ENCODE results near the gene FBXL15.

Gene FBXL15

GRCh38 chr10:102409604-102410428 is 10.8 kb upstream of the FBXL15 start:
- H3K9me2 ChIP-seq (replicated peaks; ENCODE audit: insufficient read depth, low read length): no peaks in the 10 kb centered on the region
- H3K9me3 ChIP-seq (replicated peaks; ENCODE audit: insufficient read depth, low read length): no peaks in the 10 kb centered on the region
- no peak overlapping the region for H3K9ac ChIP-seq (ENCODE audit: low read length)
- no peaks in the 10 kb centered on the region for H3K79me2 ChIP-seq (ENCODE audit: low read length)
- H3K27me3 ChIP-seq (replicated peaks; ENCODE audit: insufficient read depth, low read length): peaks cover 76% of the 10 kb centered on the region
- H3K4me3 ChIP-seq (ENCODE audit: low read length): no peak overlapping the region
- no peak overlapping the region for H2AFZ ChIP-seq (ENCODE audit: low read length)
- H3K4me1 ChIP-seq (ENCODE audit: low read length): no peaks in the 10 kb centered on the region
- H4K20me1 ChIP-seq (ENCODE audit: insufficient read depth, low read length): no peaks in the 10 kb centered on the region
- H3K4me2 ChIP-seq (ENCODE audit: low read depth, low read length): no peak overlapping the region
- TF ChIP-seq CTCF (IDR thresholded peaks at IDR 0.05; ENCODE audit: low read length) (no peak), EZH2phosphoT487 (IDR thresholded peaks at IDR 0.05; ENCODE audit: low read length) (no peak), EZH2 (optimal IDR thresholded peaks at IDR 0.05; ENCODE audit: low read depth, low read length) (no peak)
- no peak for DNase-seq
- H3K27ac ChIP-seq (ENCODE audit: low read length): no peak overlapping the region
- H3F3A ChIP-seq (ENCODE audit: insufficient read depth, low read length): no peaks in the 10 kb centered on the region
- H3K36me3 ChIP-seq (replicated peaks; ENCODE audit: insufficient read depth, low read length): no peaks in the 10 kb centered on the region

DNA sequence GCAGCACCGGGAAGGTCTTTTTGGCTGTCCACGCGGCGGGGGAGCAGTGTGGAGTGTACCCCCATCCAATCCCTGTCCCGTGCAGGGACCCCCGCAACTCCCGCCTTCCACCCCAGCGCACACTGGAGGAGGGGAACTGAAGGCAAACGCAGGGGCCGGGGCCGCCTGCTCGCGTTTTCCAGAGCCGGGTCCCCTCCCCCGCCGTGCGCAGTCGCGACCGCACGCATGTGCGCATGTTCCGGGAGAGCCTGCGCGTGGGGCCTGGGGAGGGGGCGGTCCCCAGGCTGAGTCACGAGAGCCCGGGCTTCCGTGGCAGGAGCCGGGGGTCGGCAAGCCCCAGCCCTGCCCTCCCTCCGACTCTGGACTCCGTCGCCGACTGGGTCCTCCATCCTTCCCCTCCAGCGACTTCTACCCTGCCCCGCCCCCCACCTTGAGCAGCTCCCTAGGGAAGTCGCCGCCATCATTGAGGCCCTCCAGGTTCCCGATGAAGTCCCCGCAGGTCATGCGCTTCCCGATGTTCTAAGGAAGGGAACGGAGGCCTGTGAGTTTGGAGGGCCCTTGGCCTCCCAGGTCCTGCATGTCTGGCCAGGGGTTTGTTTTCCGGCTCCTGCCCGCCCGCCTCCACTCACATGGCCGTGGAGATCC is 10.1 kb upstream of the FBXL15 start:
- H3F3A ChIP-seq (ENCODE audit: insufficient read depth, low read length): no peaks in the 10 kb centered on the region
- H2AFZ ChIP-seq (ENCODE audit: low read length): no peak overlapping the region
- DNase-seq: no peak
- H3K9me3 ChIP-seq (replicated peaks; ENCODE audit: insufficient read depth, low read length): no peaks in the 10 kb centered on the region
- peaks cover 83% of the 10 kb centered on the region for H3K27me3 ChIP-seq (replicated peaks; ENCODE audit: insufficient read depth, low read length)
- TF ChIP-seq EZH2 (optimal IDR thresholded peaks at IDR 0.05; ENCODE audit: low read depth, low read length): no peak
- TF ChIP-seq CTCF (IDR thresholded peaks at IDR 0.05; ENCODE audit: low read length): no peak
- no peak for TF ChIP-seq EZH2phosphoT487 (IDR thresholded peaks at IDR 0.05; ENCODE audit: low read length)
- no peaks in the 10 kb centered on the region for H4K20me1 ChIP-seq (ENCODE audit: insufficient read depth, low read length)
- H3K27ac ChIP-seq (ENCODE audit: low read length): no peak overlapping the region
- no peak overlapping the region for H3K9ac ChIP-seq (ENCODE audit: low read length)
- no peaks in the 10 kb centered on the region for H3K79me2 ChIP-seq (ENCODE audit: low read length)
- no peak overlapping the region for H3K4me2 ChIP-seq (ENCODE audit: low read depth, low read length)
- H3K36me3 ChIP-seq (replicated peaks; ENCODE audit: insufficient read depth, low read length): no peaks in the 10 kb centered on the region
- no peaks in the 10 kb centered on the region for H3K4me1 ChIP-seq (ENCODE audit: low read length)
- H3K9me2 ChIP-seq (replicated peaks; ENCODE audit: insufficient read depth, low read length): no peaks in the 10 kb centered on the region
- no peak overlapping the region for H3K4me3 ChIP-seq (ENCODE audit: low read length)

DNA sequence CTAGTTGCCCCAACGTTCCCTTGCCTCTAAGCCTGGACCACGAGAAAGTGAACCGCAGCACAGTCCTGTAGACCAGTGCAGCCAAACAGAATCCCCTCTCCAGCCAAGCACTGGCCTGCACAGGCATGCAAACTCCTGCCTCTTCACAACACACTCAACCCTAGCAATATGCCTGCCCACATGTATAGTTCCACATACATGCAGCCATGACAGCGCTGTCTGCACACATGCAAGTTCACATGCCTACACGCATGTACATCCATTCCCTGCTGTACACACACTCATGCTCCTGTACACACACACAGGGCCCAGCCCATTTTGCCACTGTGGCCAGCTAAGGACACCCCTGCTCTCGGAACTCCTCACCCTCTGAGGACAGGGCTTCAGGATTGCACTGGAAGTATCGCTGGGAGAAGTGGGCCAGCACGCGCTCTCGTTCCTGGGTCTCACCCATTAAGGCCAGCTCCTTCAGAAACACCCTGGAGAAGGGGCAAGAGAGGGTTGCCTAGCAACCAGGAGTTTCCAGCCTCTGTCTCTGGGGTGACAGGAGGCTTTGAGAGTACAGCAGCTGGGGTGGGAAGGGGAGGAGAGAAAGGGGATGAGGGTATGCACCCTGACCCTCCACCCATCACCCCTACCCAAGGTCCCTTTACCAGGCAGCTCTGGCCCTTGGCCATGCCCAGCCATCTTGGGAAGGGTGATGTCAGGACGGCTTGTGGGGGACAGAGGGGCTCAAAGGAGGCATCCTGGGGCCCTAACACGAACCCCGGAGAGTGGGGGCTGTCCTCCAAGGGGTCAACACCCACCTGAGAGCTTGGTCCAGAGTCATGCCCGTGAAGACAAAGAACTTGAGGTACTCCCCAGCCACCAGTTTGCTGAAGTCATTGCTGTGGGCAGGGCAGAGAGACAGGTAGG is 9.0 kb upstream of the FBXL15 start:
- Histone ChIP-seq H3K9ac (ENCODE audit: low read length) (no peak overlapping the region), H3K4me2 (ENCODE audit: low read depth, low read length) (no peak overlapping the region), H3K4me3 (ENCODE audit: low read length) (no peak overlapping the region), H3K27ac (ENCODE audit: low read length) (no peak overlapping the region), H3F3A (ENCODE audit: insufficient read depth, low read length) (no peaks in the 10 kb centered on the region), H3K27me3 (replicated peaks; ENCODE audit: insufficient read depth, low read length) (peaks cover 94% of the 10 kb centered on the region), H3K79me2 (ENCODE audit: low read length) (no peaks in the 10 kb centered on the region), H4K20me1 (ENCODE audit: insufficient read depth, low read length) (no peaks in the 10 kb centered on the region), H3K36me3 (replicated peaks; ENCODE audit: insufficient read depth, low read length) (no peaks in the 10 kb centered on the region), H3K9me3 (replicated peaks; ENCODE audit: insufficient read depth, low read length) (no peaks in the 10 kb centered on the region), H2AFZ (ENCODE audit: low read length) (no peak overlapping the region), H3K9me2 (replicated peaks; ENCODE audit: insufficient read depth, low read length) (no peaks in the 10 kb centered on the region), H3K4me1 (ENCODE audit: low read length) (no peaks in the 10 kb centered on the region)
- no peak for TF ChIP-seq EZH2phosphoT487 (IDR thresholded peaks at IDR 0.05; ENCODE audit: low read length)
- DNase-seq: no peak
